ENCODE results near the gene PRELP. TPM values are rescaled to one million over a fixed set of nuclear protein-coding genes. Genes with fewer than 3 reads are reported as not detected.

The PRELP gene
- total and polyA plus RNA-seq, 10 of the 15 experiments (the other 5 are each of a cell fraction or from before 2014, with no cell fraction given), result 0.03 to 0.05 TPM; not detected in 8

GRCh38 chr1:203426870-203427269 is 48.7 kb upstream of the PRELP start (continued):
- TF ChIP-seq ZNF592 (IDR thresholded peaks at IDR 0.05), result no peak
- no peak for TF ChIP-seq MTA2 (IDR thresholded peaks at IDR 0.05; ENCODE audit: low read depth)
- no peak for TF ChIP-seq IKZF2 (IDR thresholded peaks at IDR 0.05)
- TF ChIP-seq CBX5 (IDR thresholded peaks at IDR 0.05; ENCODE audit: low read depth), result no peak
- no peak for TF ChIP-seq HCFC1 (IDR thresholded peaks at IDR 0.05; ENCODE audit: low read length)
- TF ChIP-seq, protein P1, sequence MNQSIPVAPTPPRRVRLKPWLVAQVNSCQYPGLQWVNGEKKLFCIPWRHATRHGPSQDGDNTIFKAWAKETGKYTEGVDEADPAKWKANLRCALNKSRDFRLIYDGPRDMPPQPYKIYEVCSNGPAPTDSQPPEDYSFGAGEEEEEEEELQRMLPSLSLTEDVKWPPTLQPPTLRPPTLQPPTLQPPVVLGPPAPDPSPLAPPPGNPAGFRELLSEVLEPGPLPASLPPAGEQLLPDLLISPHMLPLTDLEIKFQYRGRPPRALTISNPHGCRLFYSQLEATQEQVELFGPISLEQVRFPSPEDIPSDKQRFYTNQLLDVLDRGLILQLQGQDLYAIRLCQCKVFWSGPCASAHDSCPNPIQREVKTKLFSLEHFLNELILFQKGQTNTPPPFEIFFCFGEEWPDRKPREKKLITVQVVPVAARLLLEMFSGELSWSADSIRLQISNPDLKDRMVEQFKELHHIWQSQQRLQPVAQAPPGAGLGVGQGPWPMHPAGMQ (IDR thresholded peaks at IDR 0.05; ENCODE audit: borderline replicate concordance), result no peak

- ChIA-PET POLR2A (interaction anchor here (3.2 kb wide), 1 partner anchor 46 kb away, joined by 26 read pairs; no protein-coding TSS in a partner anchor), CTCF (interaction anchor here (1.1 kb wide), 1 partner anchor 86 kb away, joined by 5 read pairs; no protein-coding TSS in a partner anchor), RAD21 (ENCODE audit: unreplicated experiment) (interaction anchor here (0.7 to 1.5 kb wide), 3 partner anchors 13 to 68 kb away, joined by 3 to 5 read pairs (median 4); no protein-coding TSS in a partner anchor), SMC1A (ENCODE audit: uncharacterized antibody, unreplicated experiment) (interaction anchor here (1.0 to 2.4 kb wide), 6 partner anchors 9 to 87 kb away, joined by 3 to 13 read pairs (median 3); no protein-coding TSS in a partner anchor)
- BruUV-seq (replicated peaks), result no TSS peak
- DNase-seq (ENCODE audit: low read depth, low spot score) (no peak), ATAC-seq (no peak), FAIRE-seq (no peak)
- Histone ChIP-seq H3K4me3 (no peak overlapping the region), H3K27me3 (replicated peaks in 1 of 2; ENCODE audit: control insufficient read depth in 2 of 2, insufficient read depth in 2 of 2, low read length in 1 of 2) (no peaks in the 10 kb centered on the region), H3K79me2 (ENCODE audit: control insufficient read depth, insufficient read depth, low read length) (no peaks in the 10 kb centered on the region), H3K4me2 (ENCODE audit: control insufficient read depth, insufficient read depth) (no peak overlapping the region), H3K27ac (ENCODE audit: control insufficient read depth, insufficient read depth) (no peak overlapping the region), H4K20me1 (ENCODE audit: control insufficient read depth, insufficient read depth) (no peaks in the 10 kb centered on the region), H2AFZ (ENCODE audit: control insufficient read depth, low read depth, low read length) (no peak overlapping the region), H3K9ac (ENCODE audit: control insufficient read depth, insufficient read depth, low read length) (no peak overlapping the region), H3K9me3 (replicated peaks; ENCODE audit: control insufficient read depth, insufficient read depth, low read length) (no peaks in the 10 kb centered on the region), H3K4me1 (ENCODE audit: control insufficient read depth, insufficient read depth, low read length) (peaks cover 13% of the 10 kb centered on the region), H3K36me3 (ENCODE audit: control insufficient read depth in 2 of 2, insufficient read depth in 2 of 2, low read length in 1 of 2) (no peaks in the 10 kb centered on the region)
- 77% methylated on average over 4 of the region's 4 CpGs for WGBS (ENCODE audit: insufficient coverage, insufficient replicate concordance, low lambda C conversion rate, missing lambda C conversion rate)
- intact Hi-C loops (cut with micrococcal nuclease; ENCODE audit: unreplicated experiment), result no loop called here
- in situ Hi-C loops (cut with MboI), result no loop called here
- TF ChIP-seq CEBPZ (IDR thresholded peaks at IDR 0.05; ENCODE audit: low read depth, low read length) (no peak), EP300 (IDR thresholded peaks at IDR 0.05; ENCODE audit: borderline replicate concordance in 1 of 2, control insufficient read depth in 1 of 2, low read depth in 2 of 2, low read length in 2 of 2) (no peak), ZNF274 (IDR thresholded peaks at IDR 0.05; ENCODE audit: insufficient read depth, insufficient read length) (no peak), CBX3 (IDR thresholded peaks at IDR 0.05; ENCODE audit: borderline replicate concordance, low read depth) (no peak)
Measured at GRCh38 chr1:203427451-203427850, 48.2 kb upstream of the PRELP start.

Data from GM12878 (cell line).